Prostate gland (tissue), 2 donors: ENCODE data around the gene JDP2. TPM values are rescaled to one million over a fixed set of nuclear protein-coding genes. Genes with fewer than 3 reads are reported as not detected.

Experiments
- DNase-seq: peaks from one replicate; pipeline ENCODE4 v3.0.0-alpha.2; 2019; ENCODE audit warnings: low spot score
- H3K27ac ChIP-seq, 2 donors: fragments of 200-600 bp; sonication (generic); 2 replicates each; pipeline ENCODE4 v1.5.1; 2017 to 2019
- H3K27me3 ChIP-seq: fragments of 200-600 bp; sonication (generic); replicated peaks from 2 replicates; pipeline ENCODE4 v1.5.1; 2019; ENCODE audit not compliant: insufficient read depth
- H3K36me3 ChIP-seq, 2 donors: fragments of 200-600 bp; sonication (generic); 1 replicate in 1 of 2; 2 replicates in 1 of 2; pipeline versions ENCODE4 v1.5.1 to v1.8.1; 2017 to 2019
- H3K4me1 ChIP-seq: fragments of 200-600 bp; sonication (generic); replicated peaks from 2 replicates; pipeline ENCODE4 v1.5.1; 2019
- H3K4me3 ChIP-seq, 2 donors: fragments of 200-600 bp; sonication (generic); 2 replicates each; pipeline ENCODE4 v1.5.1; 2017 to 2019
- H3K9me3 ChIP-seq: fragments of 200-600 bp; sonication (generic); 2 replicates; pipeline ENCODE4 v1.5.1; 2017
- POLR2A ChIP-seq: fragments of 450-650 bp; IDR thresholded peaks from one replicate; pipeline ENCODE4 v1.6.1; 2016; ENCODE audit warnings: antibody characterized with exemption, mild to moderate bottlenecking
- POLR2AphosphoS5 ChIP-seq: sonication (generic); formaldehyde crosslinking; IDR thresholded peaks from one replicate; pipeline ENCODE4 v1.6.1; 2017; ENCODE audit warnings: antibody characterized with exemption
- WGBS: methylation state at CpG from one replicate; pipeline ENCODE4 v1.1.5; 2018; 5-methylcytosine and 5-hydroxymethylcytosine counted together
- intact Hi-C: fragments of 100-400 bp; cut with DNase I; formaldehyde crosslinking; loops from one replicate; pipeline ENCODE4 v1.14.2; 2022
- total RNA-seq, 2 donors: library from RNA; depleted of rRNA; stranded (reverse); fragments of >200 nt; gene quantifications; one replicate each; pipeline ENCODE4 v1.1.0, GENCODE V29; 2016
- TF ChIP-seq, protein P1 (sequence below), 4 experiments: fragments of 200-600 bp in 2 of 4; fragments of 450-650 bp in 2 of 4; sonication (generic) in 2 of 4; IDR thresholded peaks; 1 replicate in 3 of 4; 2 replicates in 1 of 4; pipeline ENCODE4 v1.5.1; 2016 to 2019; ENCODE audit warnings: antibody characterized with exemption in 4 of 4, mild to moderate bottlenecking in 2 of 4, moderate library complexity in 2 of 4

The JDP2 gene
- total RNA-seq, 2 donors from 2014 or later, result 27.1 to 34.0 TPM

DNA sequence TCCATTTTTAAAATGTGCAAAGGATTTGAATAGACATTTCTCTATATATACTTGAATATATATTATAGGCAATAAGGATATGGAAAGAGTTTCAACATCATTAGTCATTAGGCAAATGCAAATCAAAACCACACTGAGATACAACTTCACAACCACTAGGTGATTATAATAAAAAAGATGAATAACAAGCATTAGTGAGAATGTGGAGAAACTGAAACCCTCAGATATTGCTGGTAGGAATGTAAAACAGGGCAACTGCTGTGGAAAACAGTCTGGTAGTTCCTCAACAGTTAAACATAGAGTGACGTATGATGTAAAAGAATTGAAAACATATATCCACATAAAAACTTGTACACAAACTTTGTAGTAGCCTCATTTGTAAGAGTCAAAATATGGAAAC is 82.7 kb downstream of the JDP2 start:
- intact Hi-C loops, result no loop called here
- WGBS, result 95% methylated on average over 1 of the region's 1 CpG
- Histone ChIP-seq H3K4me3 (no peak overlapping the region), H3K36me3 (no peaks in the 10 kb centered on the region), H3K27ac (no peak overlapping the region), H3K9me3 (no peaks in the 10 kb centered on the region), H3K4me1 (no peaks in the 10 kb centered on the region), H3K27me3 (no peaks in the 10 kb centered on the region)
- TF ChIP-seq, protein P1, sequence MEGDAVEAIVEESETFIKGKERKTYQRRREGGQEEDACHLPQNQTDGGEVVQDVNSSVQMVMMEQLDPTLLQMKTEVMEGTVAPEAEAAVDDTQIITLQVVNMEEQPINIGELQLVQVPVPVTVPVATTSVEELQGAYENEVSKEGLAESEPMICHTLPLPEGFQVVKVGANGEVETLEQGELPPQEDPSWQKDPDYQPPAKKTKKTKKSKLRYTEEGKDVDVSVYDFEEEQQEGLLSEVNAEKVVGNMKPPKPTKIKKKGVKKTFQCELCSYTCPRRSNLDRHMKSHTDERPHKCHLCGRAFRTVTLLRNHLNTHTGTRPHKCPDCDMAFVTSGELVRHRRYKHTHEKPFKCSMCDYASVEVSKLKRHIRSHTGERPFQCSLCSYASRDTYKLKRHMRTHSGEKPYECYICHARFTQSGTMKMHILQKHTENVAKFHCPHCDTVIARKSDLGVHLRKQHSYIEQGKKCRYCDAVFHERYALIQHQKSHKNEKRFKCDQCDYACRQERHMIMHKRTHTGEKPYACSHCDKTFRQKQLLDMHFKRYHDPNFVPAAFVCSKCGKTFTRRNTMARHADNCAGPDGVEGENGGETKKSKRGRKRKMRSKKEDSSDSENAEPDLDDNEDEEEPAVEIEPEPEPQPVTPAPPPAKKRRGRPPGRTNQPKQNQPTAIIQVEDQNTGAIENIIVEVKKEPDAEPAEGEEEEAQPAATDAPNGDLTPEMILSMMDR (IDR thresholded peaks at IDR 0.05), result no peak
- no peak for TF ChIP-seq POLR2A
- TF ChIP-seq POLR2AphosphoS5, result no peak
- no peak for DNase-seq

DNA sequence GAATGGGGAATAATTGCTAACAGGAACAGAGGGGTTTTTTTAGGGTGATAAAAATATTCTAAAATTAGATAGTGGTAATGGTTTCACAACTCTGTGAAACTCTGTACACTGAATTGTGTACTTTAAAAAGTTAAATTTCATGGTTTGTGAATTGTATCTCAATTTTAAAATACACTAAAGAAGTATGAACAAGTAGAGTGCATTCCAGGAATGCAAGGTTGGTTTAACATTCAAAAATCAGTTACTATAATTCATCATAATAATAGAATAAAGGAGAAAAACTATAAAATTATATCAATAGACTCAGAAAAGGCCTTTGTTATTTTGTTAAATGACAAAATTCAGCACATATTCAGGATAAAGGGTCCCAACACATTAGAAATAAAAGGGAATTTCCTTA is 83.4 kb downstream of the JDP2 start:
- Histone ChIP-seq H3K27ac (no peak overlapping the region), H3K9me3 (no peaks in the 10 kb centered on the region), H3K4me1 (no peaks in the 10 kb centered on the region), H3K36me3 (no peaks in the 10 kb centered on the region), H3K4me3 (no peak overlapping the region), H3K27me3 (no peaks in the 10 kb centered on the region)
- intact Hi-C loops, result no loop called here
- TF ChIP-seq, protein P1 (IDR thresholded peaks at IDR 0.05), result no peak
- TF ChIP-seq POLR2AphosphoS5, result no peak
- no peak for TF ChIP-seq POLR2A
- no peak for DNase-seq

DNA sequence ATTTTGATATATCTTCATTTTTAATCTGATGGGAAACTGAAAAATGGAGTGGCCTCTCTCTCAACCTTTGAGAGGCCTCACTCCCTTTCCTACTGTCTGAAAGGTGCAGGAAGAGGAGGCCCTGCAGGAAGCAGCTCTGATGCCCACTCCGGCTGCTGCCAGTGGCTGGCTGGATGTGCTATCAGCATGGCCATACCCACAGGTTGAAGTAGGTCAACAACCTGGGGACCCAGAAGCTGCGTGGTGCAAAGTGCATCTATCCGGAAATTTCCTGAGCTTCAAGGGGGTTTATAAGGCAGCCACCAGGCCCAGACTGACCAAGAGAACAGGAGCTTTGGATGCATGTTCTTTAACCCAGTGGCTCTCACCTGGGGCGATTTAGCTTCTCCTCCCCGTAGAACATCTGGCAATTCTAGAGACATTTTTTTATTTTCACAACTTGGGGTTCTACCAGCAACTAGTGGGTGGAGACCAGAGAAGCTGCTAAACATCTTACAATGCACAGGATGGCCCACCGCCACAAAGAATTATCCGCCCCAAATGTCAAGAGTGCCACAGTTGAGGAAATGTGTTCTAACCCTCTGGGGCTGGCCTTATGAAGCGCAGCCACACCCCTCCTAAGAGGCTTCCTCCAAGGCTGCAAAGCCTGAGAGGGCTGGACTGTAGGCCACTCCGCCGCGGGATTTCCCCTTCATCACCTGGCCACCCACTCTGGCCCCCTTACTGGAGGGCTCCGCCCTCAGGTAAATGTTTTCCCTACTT is 86.3 kb downstream of the JDP2 start:
- Histone ChIP-seq H3K36me3 (no peaks in the 10 kb centered on the region), H3K4me3 (no peak overlapping the region), H3K27me3 (no peaks in the 10 kb centered on the region), H3K27ac (no peak overlapping the region), H3K9me3 (no peaks in the 10 kb centered on the region), H3K4me1 (no peaks in the 10 kb centered on the region)
- intact Hi-C loops, result no loop called here
- WGBS, result 86% methylated on average over 12 of the region's 12 CpGs
- no peak for TF ChIP-seq POLR2AphosphoS5
- no peak for TF ChIP-seq POLR2A
- TF ChIP-seq, protein P1 (IDR thresholded peaks at IDR 0.05), result no peak
- DNase-seq, result no peak

DNA sequence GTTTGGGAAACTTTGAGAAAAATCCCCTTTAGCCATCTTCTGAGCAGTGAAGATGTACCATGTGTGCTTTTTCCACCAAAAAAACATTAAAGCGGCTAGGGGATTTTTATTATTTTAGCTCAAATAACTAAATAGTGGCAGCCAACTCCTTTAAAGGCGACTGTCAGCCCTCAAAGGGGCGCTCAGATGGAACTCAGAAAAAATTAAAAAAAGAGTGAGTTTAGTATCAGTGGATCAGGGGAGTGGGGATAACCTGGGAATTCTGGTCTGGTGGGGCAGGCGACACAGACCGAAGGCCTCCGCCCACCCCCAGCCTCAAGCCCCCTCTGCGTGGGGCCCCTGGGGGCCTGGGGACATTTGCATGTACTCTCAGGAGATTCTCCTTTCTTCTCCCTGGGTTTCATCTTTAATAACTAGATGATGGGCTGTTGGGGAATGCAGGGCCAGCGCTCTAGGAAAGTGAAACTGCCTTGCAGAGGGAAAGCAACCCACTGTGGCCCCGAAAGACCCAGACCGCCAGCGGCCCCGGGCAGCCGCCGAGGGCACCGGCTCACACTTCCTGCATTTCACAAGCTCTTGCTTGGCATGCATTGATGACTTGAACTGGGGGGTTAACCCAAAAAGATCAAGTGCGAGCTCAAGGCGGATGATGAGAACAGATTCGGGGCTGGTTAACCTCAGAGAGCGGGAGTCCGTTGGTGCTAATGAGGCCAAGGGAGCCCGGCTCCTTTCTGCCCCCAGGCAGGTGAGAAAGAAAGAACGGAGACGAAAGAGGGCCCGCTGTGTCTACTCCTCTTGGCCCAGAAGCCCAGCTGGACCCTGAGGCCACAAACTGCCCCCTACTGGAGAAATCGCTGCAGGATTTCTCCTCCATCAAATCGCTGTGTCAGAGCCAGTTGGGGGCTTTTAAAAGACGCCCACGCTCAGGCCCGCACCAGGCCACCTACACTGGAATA is 87.1 kb downstream of the JDP2 start:
- intact Hi-C loops, result no loop called here
- Histone ChIP-seq H3K27me3 (no peaks in the 10 kb centered on the region), H3K27ac (peak overlapping the region in 1 of 2 donors; percentile 18), H3K9me3 (no peaks in the 10 kb centered on the region), H3K4me3 (peak overlapping the region; percentile 10 to 17), H3K36me3 (no peaks in the 10 kb centered on the region), H3K4me1 (no peaks in the 10 kb centered on the region)
- 39% methylated on average over 29 of the region's 29 CpGs for WGBS
- TF ChIP-seq, protein P1 (IDR thresholded peaks at IDR 0.05), result no peak
- TF ChIP-seq POLR2A (no peak), POLR2AphosphoS5 (no peak)
- no peak for DNase-seq
